Muscle of leg (tissue), 11 donors: Measurements from ENCODE around the gene GRIP1. TPM values are rescaled to one million over a fixed set of nuclear protein-coding genes. Genes with fewer than 3 reads are reported as not detected.

Experiments used
- DNase-seq: peaks from one replicate; pipeline ENCODE4 v3.0.0; 2013
- H3K27ac ChIP-seq: one replicate; pipeline ENCODE4 v1.5.1; 2013; ENCODE audit warnings: mild to moderate bottlenecking, low read length, control low read depth
- H3K27me3 ChIP-seq: one replicate; pipeline ENCODE4 v1.6.1; 2013; ENCODE audit warnings: low read length; ENCODE audit not compliant: control insufficient read depth, insufficient read depth
- H3K36me3 ChIP-seq: one replicate; pipeline ENCODE4 v1.6.1; 2013; ENCODE audit warnings: low read length; ENCODE audit not compliant: control insufficient read depth, insufficient read depth
- H3K4me1 ChIP-seq: one replicate; pipeline ENCODE4 v1.6.1; 2013; ENCODE audit warnings: low read length; ENCODE audit not compliant: control insufficient read depth, insufficient read depth
- H3K4me3 ChIP-seq: one replicate; pipeline ENCODE4 v1.5.1; 2013; ENCODE audit warnings: low read length, control low read depth
- H3K9me3 ChIP-seq: replicated peaks from 2 replicates; pipeline ENCODE4 v1.6.1; 2013; ENCODE audit warnings: low read depth, low read length; ENCODE audit not compliant: control insufficient read depth
- WGBS: methylation state at CpG from one replicate; pipeline ENCODE4 v1.1.5; 2013; ENCODE audit warnings: missing lambda C conversion rate; ENCODE audit not compliant: insufficient coverage; 5-methylcytosine and 5-hydroxymethylcytosine counted together
- polyA plus RNA-seq, 8 donors: library from polyadenylated mRNA; unstranded; fragments of 120-200 nt; gene quantifications; one replicate each; pipeline versions ENCODE4 v1.2.1 to v1.2.3, GENCODE V29; 2013; ENCODE audit warnings: inconsistent platforms in 1 of 8, low replicate concordance in 1 of 8; ENCODE audit not compliant: insufficient read length in 8 of 8, insufficient read depth in 1 of 8
- total RNA-seq: library from RNA; stranded (reverse); fragments of 120-200 nt; gene quantifications from one replicate; pipeline ENCODE4 v1.2.4, GENCODE V29; 2013

GRIP1 gene
- total and polyA plus RNA-seq, 9 donors, result 0.59 to 3.8 (median 1.2) TPM

- Histone ChIP-seq H3K4me1 (peaks cover 5% of the 10 kb centered on the region), H3K36me3 (no peaks in the 10 kb centered on the region), H3K4me3 (no peak overlapping the region), H3K27ac (no peak overlapping the region), H3K27me3 (no peaks in the 10 kb centered on the region), H3K9me3 (no peaks in the 10 kb centered on the region)
- peak; percentile 51 for DNase-seq
These were observed 275.1 kb downstream of the GRIP1 start for GRCh38 chr12:66403746-66404145.

GRCh38 chr12:66399911-66400306, 279.0 kb downstream of the GRIP1 start:
- H3K4me1 ChIP-seq, result peaks cover 5% of the 10 kb centered on the region
- H3K27ac ChIP-seq, result no peak overlapping the region
- WGBS, result no CpG with 5 or more reads among the region's 3 CpGs
- H3K36me3 ChIP-seq, result no peaks in the 10 kb centered on the region
- H3K4me3 ChIP-seq, result no peak overlapping the region
- no peaks in the 10 kb centered on the region for H3K27me3 ChIP-seq
- H3K9me3 ChIP-seq, result no peaks in the 10 kb centered on the region
- no peak for DNase-seq

DNA sequence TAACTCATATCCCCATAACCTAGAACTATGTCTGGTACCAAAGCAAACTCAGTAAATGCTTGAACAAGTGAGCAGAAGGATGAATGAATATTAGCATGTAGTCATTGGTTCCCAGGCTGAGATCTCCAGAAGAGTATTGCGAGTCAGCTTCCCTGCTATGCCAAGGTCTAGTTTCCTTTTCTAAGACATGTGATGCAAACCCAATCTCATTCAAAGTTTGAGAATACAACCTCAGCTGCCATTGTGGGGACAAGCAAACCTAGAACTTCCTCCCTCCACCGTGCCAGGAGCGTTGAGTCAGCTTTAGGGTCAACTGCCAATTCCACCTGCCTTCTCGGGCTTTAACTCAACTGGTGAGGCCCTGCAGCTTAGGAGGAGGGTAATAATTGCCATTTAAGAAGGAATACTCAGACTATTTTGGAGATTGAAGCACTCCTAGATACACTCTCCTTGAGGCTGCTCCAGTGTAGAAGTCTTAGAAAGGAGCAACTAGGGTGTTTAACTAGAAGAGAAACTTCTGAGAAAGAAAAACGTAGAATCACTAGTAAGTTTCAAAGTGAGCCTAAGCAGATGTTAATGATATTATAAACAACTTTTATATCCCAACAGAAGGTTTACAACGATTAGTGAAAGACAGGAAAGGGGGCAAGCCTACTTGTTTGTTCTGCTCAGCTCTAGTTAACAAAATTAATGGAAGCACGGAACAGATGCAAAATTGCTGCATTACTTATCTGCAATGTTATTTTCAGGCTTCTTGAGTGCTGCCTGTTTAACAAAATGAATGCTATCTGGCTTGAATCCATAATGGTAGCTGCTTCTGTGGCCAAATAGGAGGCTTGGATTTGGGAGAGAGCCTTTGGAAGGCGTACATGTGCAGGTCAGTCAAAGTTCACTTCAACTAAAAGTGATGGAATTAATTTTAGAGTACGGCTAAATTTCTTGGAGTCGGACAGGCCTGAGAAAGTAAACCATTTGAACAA, 279.7 kb downstream of the GRIP1 start:
- peak; percentile 68 for DNase-seq
- Histone ChIP-seq H3K27me3 (no peaks in the 10 kb centered on the region), H3K9me3 (no peaks in the 10 kb centered on the region), H3K36me3 (no peaks in the 10 kb centered on the region), H3K4me3 (no peak overlapping the region), H3K27ac (no peak overlapping the region), H3K4me1 (peaks cover 5% of the 10 kb centered on the region)
- WGBS, result 14% methylated on average over 1 of the region's 10 CpGs

DNA sequence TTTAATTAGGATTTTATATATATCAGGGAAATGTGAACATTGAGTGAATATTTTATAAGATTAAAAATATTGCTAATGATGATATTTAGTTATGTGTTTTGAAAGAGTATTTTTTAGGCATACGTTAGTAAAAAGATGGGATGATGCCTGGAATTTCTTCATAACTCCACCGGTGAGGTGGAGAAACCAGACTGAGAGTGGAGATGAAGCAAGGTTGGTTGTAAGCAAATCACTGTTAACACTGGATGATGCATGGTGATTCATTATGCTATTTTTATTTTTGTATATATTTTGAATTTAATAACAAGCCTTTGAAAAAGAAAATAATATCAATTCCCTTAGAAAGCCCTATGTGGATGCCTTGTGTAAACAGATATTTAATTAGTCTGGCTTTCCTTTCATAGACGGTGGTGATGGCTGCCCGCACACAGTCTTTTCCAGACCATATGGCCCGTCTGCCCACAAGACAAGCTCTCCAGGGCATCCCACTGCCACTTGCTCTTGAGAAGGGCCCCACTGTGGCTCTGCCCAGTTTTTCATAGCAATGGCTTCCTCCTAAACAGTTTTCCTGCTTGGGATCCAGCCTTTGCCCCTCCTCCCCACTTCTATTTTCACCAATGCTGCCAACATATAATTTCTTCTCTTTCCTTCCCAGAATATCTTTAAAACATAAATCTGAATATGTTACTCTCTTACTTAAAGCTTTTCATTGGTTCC, 281.1 kb downstream of the GRIP1 start:
- Histone ChIP-seq H3K4me1 (peaks cover 5% of the 10 kb centered on the region), H3K36me3 (no peaks in the 10 kb centered on the region), H3K27me3 (no peaks in the 10 kb centered on the region), H3K9me3 (no peaks in the 10 kb centered on the region), H3K27ac (no peak overlapping the region), H3K4me3 (no peak overlapping the region)
- WGBS, result 92% methylated on average over 3 of the region's 5 CpGs
- no peak for DNase-seq

DNA sequence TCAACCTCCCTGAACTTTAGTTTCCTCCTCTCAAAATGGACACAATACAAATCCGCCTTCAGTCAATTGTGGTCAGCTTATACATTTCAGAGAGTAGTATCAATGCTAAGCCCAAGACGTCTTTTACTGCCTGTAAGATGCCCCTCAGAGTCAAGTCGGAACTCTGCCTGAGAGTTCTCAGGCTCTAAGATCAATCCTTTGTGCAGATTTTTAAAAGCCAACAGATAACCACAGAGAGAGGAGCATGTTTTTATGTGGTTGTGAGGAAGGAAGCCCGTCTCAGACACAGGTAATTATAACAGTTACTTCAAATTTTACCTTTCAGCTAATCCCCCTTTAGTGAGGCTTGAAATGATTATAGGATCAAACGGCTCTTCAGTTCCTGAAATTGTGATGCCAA, 285.0 kb downstream of the GRIP1 start:
- DNase-seq, result no peak
- H3K36me3 ChIP-seq, result no peaks in the 10 kb centered on the region
- H3K27me3 ChIP-seq, result no peaks in the 10 kb centered on the region
- H3K4me3 ChIP-seq, result no peak overlapping the region
- no peaks in the 10 kb centered on the region for H3K4me1 ChIP-seq
- H3K27ac ChIP-seq, result no peak overlapping the region
- H3K9me3 ChIP-seq, result no peaks in the 10 kb centered on the region
- 70% methylated on average over 2 of the region's 5 CpGs for WGBS

DNA sequence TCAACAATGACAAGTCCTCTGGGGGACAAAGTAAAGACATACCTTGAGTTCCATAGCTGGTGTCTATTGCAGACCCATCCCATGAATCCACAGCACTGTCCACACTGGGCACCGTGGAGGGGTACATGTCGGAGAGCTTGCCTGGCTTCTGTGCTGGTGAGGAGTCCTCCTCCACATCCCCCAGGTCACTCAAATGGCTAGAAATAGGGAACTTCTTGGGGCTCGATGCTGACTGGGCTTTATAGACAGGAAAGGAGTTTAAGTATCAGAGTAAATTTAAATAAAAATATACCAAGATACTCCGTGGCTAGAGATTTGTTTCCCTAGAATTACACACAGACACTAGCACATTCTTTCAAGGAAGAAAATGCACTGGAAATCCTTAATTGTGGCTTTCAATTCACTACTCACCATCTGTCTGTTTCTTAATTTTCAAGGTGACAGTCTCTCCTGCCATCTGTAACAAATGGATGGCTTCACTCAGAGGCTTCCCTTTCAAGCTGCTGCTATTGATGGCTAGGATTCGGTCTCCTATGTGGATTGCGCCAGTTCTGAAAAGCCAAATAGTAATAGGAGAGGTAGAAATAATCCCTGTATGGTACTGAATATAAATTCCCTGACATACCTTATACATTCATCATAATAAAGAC, 286.5 kb downstream of the GRIP1 start:
- H3K36me3 ChIP-seq, result no peaks in the 10 kb centered on the region
- H3K4me3 ChIP-seq, result no peak overlapping the region
- no peak overlapping the region for H3K27ac ChIP-seq
- WGBS, result 83% methylated on average over 1 of the region's 6 CpGs
- no peaks in the 10 kb centered on the region for H3K27me3 ChIP-seq
- no peaks in the 10 kb centered on the region for H3K4me1 ChIP-seq
- no peak for DNase-seq
- no peaks in the 10 kb centered on the region for H3K9me3 ChIP-seq

DNA sequence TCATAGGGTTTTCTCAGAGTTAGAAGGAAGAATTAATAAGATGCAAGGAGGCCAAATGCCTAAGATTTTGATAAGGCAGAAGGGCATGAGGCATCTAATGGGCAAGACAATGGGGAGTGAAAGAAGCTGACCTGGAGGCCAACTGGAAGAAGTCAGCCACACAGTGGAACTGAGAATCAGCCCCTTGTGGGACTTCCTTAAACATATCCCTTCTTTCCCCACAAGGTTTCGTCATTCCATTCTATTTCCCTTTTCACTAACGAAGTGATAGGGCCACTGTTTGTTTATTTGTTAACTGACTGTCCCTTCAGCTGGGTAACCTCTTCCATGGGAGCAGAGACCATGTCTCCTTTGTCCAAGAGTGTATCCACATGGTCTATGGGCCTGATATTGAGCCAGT, 290.4 kb downstream of the GRIP1 start:
- WGBS, result no CpG with 5 or more reads among the region's 2 CpGs
- H3K4me1 ChIP-seq, result no peaks in the 10 kb centered on the region
- H3K27ac ChIP-seq, result no peak overlapping the region
- peak; percentile 62 for DNase-seq
- no peaks in the 10 kb centered on the region for H3K27me3 ChIP-seq
- H3K9me3 ChIP-seq, result no peaks in the 10 kb centered on the region
- H3K36me3 ChIP-seq, result no peaks in the 10 kb centered on the region
- no peak overlapping the region for H3K4me3 ChIP-seq

DNA sequence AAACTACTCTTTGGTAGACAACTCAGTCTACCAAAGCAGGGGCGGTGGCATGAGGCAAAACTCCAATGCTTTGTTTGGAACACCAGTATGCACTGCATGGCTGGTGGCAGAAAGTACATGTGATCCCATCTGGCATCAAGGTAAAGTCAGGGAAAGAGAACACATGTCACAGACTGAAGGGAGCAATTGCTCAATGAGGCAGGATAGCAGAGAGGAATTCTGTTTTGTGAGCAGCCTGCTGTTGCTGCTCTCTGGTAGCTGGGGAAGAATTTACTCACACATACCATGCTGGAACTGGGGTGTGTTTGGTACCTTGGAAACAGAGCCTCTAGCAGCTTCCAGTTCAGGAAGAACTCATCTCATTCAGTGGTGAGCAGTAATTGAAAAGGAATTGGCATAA, 291.8 kb downstream of the GRIP1 start:
- Histone ChIP-seq H3K27ac (no peak overlapping the region), H3K36me3 (no peaks in the 10 kb centered on the region), H3K4me1 (no peaks in the 10 kb centered on the region), H3K4me3 (no peak overlapping the region), H3K27me3 (no peaks in the 10 kb centered on the region), H3K9me3 (no peaks in the 10 kb centered on the region)
- 100% methylated on average over 1 of the region's 1 CpG for WGBS
- DNase-seq, result no peak

GRCh38 chr12:66380769-66381535, 297.9 kb downstream of the GRIP1 start:
- Histone ChIP-seq H3K4me1 (no peaks in the 10 kb centered on the region), H3K27ac (no peak overlapping the region), H3K27me3 (no peaks in the 10 kb centered on the region), H3K9me3 (no peaks in the 10 kb centered on the region), H3K4me3 (no peak overlapping the region), H3K36me3 (no peaks in the 10 kb centered on the region)
- no CpG with 5 or more reads among the region's 5 CpGs for WGBS
- peak; percentile 53 for DNase-seq
